PFSK-1 (cell line): Measurements from ENCODE around the gene HMGCR.

Source experiments
- FOXP2 ChIP-seq: optimal IDR thresholded peaks from 2 replicates; pipeline ENCODE3; 2011; ENCODE audit warnings: borderline replicate concordance, control low read depth, inconsistent platforms; ENCODE audit not compliant: insufficient read depth; ENCODE audit errors: extremely low read length, extremely low read depth
- POLR2AphosphoS5 ChIP-seq: IDR thresholded peaks from 2 replicates; pipeline ENCODE4 v1.6.1; 2012; ENCODE audit warnings: low read depth, mild to moderate bottlenecking, control low read depth, low read length, moderate library complexity
- SIN3A ChIP-seq: IDR thresholded peaks from 2 replicates; pipeline ENCODE4 v1.6.1; 2012; ENCODE audit warnings: mild to moderate bottlenecking, low read length, moderate library complexity, borderline replicate concordance; ENCODE audit not compliant: insufficient read depth
- TAF1 ChIP-seq: IDR thresholded peaks from 2 replicates; pipeline ENCODE4 v1.6.1; 2012; ENCODE audit warnings: low read length, control low read depth, borderline replicate concordance; ENCODE audit not compliant: insufficient read depth
- TF ChIP-seq, protein P1 (sequence below), 2 experiments: IDR thresholded peaks; 2 replicates each; pipeline versions ENCODE4 v1.6.1 to v1.8.0; 2011 to 2012; ENCODE audit warnings: low read depth in 2 of 2, low read length in 2 of 2, control low read depth in 1 of 2, inconsistent platforms in 1 of 2, mild to moderate bottlenecking in 1 of 2, moderate library complexity in 1 of 2; ENCODE audit not compliant: insufficient read depth in 1 of 2

- TF ChIP-seq TAF1 (peak; percentile 78; the same call in 1 of the 2 replicates), POLR2AphosphoS5 (peak; percentile 84), SIN3A (no peak), FOXP2 (peak; percentile 21)
- TF ChIP-seq, protein P1, sequence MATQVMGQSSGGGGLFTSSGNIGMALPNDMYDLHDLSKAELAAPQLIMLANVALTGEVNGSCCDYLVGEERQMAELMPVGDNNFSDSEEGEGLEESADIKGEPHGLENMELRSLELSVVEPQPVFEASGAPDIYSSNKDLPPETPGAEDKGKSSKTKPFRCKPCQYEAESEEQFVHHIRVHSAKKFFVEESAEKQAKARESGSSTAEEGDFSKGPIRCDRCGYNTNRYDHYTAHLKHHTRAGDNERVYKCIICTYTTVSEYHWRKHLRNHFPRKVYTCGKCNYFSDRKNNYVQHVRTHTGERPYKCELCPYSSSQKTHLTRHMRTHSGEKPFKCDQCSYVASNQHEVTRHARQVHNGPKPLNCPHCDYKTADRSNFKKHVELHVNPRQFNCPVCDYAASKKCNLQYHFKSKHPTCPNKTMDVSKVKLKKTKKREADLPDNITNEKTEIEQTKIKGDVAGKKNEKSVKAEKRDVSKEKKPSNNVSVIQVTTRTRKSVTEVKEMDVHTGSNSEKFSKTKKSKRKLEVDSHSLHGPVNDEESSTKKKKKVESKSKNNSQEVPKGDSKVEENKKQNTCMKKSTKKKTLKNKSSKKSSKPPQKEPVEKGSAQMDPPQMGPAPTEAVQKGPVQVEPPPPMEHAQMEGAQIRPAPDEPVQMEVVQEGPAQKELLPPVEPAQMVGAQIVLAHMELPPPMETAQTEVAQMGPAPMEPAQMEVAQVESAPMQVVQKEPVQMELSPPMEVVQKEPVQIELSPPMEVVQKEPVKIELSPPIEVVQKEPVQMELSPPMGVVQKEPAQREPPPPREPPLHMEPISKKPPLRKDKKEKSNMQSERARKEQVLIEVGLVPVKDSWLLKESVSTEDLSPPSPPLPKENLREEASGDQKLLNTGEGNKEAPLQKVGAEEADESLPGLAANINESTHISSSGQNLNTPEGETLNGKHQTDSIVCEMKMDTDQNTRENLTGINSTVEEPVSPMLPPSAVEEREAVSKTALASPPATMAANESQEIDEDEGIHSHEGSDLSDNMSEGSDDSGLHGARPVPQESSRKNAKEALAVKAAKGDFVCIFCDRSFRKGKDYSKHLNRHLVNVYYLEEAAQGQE (IDR thresholded peaks at IDR 0.05; ENCODE audit: insufficient read depth in 1 of 2, low read depth in 2 of 2, low read length in 2 of 2): no peak
These were observed at the start of gene HMGCR for GRCh38 chr5:75336615-75337336.
